ENCODE results near the gene SLC25A47.
"Not testable (repeated sequence)": the region's sequence is repeated elsewhere in the genome, so short reads cannot be mapped to it uniquely, and the experiment has no call there.

The SLC25A47 gene

GRCh38 chr14:100289916-100290606 is 33.1 kb upstream of the SLC25A47 start:
- DNase-seq (ENCODE audit: low read depth) = no peak

DNA sequence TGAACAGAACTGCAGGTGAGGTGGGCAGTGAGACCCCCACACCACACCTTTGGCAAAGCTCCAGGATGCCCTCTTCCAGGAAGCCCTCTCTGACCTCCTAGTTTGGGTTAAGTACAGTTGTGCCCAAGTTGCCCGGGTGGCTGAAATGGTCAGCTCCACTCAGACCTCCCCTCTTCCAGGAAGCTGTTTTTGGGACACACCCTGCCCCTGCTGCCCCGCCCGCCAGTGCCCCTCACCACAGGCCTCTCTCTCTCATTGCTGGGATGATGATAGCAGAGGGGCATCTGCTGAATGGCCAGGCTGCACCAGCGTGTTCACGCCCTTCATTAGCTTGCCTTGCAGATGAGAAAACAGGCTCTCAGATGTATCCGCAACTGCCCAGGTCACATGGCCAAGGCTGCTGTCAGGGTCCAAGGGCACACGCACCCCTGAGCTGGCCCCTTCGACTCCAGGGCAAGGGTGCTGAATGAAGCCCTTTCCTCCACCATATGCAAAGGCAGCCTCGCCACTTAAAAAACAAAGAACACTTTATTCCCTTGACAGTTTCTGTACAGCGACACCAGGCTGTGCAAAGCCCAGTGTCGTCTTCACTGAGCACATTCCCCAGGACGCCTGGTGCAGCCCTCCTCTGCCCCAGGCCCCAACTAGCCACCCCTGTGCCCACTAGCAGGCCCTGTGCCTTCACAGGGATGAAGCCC is 32.4 kb upstream of the SLC25A47 start:
- no peak for DNase-seq (ENCODE audit: low read depth)

DNA sequence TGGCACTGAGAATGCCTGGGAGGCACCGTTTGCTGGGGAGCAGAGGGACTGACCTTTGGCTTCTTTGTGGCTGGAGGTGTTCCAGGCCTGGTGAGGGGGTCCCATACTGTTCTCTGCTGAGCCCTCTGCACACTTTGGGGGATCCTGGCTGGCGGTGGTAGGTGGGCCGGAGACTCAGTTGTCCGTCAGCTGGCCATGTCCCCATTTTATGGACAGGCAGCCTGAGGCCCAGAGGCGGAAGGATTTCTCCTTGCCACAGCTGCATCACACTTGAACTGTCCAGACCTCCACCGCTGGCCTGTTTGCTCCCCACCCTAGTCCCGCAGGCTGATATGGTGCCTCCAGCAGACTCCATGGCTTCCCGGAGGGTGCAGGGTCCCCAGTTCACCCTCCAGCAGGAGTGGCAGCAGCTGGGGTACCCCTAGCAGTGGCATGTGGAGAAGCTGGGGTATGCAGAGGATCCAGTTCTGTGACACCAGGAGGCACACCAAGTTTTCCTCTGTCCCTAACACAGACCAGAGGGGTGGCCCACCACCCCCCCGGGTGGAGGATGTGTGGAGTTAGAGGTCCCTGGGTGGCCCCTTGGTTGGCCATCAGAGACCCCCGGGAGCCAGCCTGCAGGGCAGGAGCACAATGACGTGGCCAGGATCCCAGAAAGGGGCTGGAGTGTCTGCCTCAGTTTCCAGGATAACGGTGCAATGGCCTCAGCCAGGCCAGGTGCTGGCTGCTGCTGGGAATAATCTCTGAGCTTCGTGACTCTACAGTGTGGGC is 31.6 kb upstream of the SLC25A47 start:
- no peak for DNase-seq (ENCODE audit: low read depth)

GRCh38 chr14:100292301-100292775 is 30.8 kb upstream of the SLC25A47 start:
- no peak for DNase-seq (ENCODE audit: low read depth)

DNA sequence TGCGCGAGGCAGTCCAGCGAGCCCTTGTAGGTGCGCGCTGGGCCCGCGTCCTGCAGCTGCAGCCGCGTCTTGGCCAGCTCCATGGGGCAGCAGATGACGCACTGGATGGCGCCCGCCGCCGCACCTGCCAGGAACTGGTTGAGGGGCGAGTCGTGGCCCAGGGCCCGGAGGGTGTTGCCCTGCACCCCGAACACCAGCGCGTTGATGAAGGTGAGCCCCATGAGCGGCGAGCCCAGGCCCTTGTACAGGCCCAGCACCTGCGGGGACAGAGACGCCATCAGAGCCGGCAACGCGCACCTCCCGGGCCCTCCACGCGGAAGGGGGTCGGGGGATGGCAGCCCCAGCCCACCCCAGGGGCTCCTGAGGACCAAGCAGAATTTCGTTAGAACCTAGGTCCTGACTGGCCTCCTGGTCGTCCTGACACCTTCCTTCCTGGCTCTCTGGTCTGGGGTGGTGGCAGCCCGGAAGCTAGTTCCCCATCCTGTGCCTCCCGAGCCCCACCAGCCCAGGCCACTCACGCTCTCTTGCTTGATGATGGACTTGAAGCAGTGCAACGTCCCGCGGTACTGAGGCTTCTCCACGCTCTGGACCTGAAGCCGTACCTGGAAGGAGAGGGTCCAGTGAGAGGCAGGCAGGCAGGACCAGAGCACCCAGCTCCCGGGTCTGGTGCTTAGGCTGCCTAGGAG is 30.2 kb upstream of the SLC25A47 start:
- DNase-seq (ENCODE audit: low read depth) = no peak

DNA sequence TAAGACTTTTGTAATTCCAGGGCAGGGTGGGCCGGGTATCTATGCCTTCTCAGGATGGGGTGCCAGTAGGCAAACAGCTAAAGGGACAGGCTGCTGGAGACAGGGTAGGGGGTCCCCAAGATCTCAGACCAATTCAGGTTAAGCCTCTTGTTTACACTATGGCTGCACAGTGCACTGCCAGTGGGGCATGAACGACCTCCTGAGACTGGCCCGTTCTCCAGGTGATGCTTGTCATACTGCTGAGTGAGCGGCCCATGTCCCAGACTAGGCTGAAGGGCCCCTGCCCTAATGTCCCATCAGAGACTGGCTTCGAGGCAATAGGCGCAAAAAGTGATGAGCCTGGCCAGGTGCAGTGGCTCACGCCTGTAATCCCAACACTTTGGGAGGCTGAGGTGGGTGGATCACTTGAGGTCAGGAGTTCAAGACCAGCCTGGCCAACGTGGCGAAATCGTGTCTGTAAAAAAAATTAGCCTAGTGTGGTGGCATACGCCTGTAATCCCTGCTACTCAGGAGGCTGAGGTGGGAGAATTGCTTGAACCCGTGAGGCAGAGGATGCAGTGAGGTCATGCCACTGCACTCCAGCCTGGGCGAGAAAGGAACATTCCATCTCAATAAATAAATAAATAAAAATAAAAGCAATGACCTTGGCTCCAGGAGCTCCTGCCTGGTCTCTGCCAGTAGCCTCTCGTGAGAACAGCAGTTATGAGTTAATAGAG is 29.5 kb upstream of the SLC25A47 start:
- no peak for DNase-seq (ENCODE audit: low read depth)

DNA sequence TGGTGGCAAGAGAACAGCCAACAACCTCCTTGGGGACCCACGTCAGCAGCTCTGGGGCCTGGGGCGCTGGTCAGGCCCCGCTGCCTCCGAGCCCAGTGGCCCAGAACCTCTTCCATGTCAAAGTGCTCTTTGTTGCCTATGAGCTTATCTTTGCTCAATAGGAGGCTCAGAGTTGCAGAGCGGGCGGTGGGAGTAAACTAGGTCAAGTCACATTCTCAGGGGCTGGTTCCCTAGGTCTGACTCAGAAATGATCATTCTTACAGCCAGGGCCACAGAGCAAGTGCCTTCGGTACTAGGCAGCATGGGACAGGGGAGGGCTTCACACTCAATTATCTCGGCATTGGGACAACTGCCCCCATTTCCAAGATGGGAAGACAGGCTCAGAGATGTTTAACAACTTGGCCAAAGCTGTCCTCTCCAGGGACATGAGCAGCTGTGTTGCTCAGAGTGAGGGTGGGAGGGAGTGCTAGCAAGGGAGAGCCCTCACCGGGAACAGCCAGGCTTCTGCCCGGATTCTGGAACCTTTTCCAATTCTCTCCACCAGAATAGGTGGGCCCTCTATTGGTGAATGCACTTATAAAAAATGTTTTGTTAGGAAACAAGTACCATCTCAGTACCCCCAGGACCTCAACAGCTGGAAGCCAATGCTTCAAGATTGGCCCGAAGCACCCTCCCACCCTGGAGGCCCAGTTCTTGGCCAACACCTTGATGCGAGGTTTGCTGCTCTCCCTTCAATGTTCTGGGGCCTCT is 28.8 kb upstream of the SLC25A47 start:
- DNase-seq (ENCODE audit: low read depth) = no peak

DNA sequence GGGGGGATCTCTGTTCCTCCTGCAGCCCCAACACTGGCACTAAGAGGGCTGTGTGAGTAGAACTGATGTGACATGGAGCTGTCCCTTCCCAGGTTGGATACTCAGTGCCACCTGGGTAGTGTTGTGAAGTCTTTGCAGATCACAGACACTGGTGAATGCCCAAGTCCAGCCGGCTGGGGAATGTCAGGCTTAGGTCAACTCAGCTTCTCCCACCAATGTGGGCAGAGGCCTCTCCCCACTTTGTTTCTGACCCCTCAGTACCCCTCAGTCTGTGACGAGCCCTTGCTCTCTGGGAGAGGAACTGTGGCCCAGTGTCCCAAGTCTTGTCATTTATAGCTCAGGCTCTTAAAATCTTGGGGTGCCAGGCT is 28.2 kb upstream of the SLC25A47 start:
- DNase-seq (ENCODE audit: low read depth) = no peak

- no peak for DNase-seq (ENCODE audit: low read depth)
Measured at GRCh38 chr14:100295376-100296105, 27.6 kb upstream of the SLC25A47 start.

DNA sequence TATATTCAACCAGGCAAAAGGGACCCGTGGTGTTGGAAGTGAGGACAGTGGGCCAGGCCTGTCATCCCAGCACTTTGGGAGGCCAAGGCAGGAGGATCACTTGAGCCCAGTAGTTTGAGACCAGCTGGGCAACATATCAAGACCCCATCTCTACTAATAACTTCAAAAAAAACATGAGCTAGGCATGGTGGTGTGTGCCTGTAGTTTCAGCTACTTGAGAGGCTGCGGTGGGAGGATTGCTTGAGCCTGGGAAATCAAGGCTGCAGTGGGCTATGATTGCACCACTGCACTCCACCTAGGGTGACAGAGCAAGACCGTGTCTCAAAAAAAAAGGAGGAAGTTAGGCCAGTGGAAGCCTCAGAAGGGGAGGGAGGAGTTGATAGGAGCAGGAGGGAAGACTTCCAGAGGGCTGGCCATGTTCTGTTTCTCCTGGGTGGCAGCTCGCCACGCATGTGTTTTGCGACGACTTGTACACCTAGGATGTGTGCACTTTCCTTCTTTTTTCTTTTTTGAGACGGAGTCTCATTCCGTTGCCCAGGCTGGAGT is 27.0 kb upstream of the SLC25A47 start:
- no peak for DNase-seq (ENCODE audit: low read depth)

- not testable (repeated sequence) for DNase-seq (ENCODE audit: low read depth)
Measured at GRCh38 chr14:100296729-100297128, 26.4 kb upstream of the SLC25A47 start.

DNA sequence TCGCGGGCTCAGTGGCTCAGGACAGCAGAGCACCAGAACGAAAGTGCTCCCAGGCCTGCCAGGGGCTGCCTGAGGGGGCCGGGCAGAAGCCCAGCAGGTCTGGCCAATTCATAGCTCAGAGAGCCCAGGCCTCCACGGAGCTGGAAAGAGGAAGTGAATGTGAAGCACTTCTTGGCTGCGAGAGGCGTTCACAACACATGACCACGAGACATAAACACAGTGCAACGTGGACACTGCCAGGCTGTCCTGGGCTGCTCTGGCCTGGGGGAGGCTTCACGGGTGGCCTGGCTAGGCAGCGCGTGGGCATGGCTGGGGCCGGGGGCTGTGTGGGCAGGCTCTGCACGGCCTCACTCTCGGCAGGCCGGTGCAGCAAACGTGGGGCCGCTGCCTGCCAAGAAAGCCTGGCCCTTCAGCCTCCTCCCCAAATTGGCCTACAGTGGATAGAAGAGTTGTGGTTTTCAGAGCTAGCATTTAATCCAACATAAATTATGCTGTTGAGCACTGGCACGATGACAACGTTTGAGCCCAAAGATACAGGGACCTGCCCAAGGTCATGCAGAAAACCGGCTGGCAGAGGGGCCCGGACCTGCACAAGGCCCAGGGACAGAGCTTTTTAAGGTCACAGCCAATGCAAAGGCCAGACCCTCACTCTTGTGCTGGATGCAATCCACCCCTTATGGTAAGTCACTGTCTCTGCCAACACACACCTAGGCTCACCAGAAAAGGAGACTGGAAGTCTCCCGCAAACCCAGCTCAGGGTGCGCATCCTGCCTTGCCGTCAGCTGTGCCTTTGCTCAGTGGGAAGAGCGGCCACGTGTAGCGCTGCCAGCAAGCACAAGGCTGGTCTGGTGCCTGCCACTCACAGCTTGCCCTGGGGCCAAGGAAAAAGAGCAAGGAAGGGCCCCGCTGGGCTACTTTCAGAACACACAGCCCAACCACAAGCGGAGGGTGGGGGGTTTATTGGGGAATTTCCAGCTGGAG is 25.5 kb upstream of the SLC25A47 start:
- DNase-seq (ENCODE audit: low read depth) = no peak

DNA sequence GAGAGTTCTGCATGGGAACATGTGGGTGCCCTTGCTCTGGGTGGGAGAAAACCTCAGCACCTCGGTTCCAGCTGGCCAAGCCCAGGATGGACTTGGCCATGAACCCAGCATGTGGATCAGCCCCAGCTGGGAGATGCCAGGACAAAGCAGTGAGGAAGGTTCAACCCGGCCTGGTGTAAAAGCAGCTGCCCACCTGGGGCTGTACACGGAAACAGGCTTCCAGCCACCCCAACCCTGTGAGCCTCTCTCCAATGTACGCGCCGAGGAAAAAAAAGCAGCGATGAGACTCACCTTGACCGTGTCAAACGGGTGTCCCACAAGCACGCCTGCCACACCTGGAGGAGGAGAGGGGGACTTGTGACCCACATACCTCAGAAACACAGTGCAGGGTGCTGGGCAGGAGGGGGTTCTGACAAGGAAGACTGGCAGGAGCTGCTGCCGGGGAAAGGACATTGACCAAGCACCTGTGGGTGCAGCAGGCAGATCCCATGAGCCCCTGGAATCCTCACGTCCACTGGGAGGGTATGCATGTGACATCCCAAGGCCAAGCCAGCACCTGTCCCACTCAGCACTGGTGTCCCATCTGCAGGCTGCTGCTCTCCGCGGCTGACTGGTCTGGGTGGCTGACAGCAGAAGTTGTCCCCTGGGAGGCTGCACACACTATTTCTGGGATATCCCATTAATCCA is 24.4 kb upstream of the SLC25A47 start:
- DNase-seq (ENCODE audit: low read depth) = no peak

DNA sequence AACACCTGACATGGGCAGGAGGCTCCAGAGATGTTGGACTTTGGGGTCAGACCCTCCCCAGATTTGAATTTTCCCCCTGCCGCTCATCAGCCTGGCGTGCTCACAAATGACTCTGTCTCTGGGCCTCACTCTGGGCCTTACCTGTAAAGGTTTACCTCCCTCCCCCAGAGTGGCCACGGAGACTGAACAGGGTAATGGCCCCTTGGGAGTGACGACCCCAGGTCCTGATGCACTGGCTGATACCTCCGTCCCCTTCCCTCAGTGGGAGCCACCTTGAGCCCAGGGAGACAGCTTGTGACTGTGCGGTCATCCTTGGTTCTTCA is 23.9 kb upstream of the SLC25A47 start:
- no peak for DNase-seq (ENCODE audit: low read depth)

DNA sequence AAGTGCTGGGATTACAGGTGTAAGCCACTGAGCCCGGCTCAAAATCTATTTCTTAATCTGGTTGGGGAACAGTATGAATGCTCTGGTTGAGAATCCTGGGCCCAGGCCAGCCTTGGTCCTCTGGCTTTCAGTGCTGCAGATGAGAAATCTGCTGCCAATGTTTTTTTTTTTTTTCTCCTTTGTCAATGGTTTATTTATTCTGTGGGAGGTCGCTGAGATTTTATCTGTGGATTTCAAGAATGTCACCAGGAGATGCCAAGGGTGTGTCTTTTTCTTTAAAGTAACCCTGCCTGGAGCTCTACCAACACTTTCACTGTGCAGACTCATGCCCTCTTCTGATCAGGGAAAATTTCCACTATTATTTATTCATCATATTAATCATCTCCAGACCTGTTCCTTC is 20.5 kb upstream of the SLC25A47 start:
- no peak for DNase-seq (ENCODE audit: low read depth)

GRCh38 chr14:100303179-100303578 is 20.0 kb upstream of the SLC25A47 start:
- no peak for DNase-seq (ENCODE audit: low read depth)

GRCh38 chr14:100303925-100304324 is 19.2 kb upstream of the SLC25A47 start:
- DNase-seq (ENCODE audit: low read depth) = no peak

DNA sequence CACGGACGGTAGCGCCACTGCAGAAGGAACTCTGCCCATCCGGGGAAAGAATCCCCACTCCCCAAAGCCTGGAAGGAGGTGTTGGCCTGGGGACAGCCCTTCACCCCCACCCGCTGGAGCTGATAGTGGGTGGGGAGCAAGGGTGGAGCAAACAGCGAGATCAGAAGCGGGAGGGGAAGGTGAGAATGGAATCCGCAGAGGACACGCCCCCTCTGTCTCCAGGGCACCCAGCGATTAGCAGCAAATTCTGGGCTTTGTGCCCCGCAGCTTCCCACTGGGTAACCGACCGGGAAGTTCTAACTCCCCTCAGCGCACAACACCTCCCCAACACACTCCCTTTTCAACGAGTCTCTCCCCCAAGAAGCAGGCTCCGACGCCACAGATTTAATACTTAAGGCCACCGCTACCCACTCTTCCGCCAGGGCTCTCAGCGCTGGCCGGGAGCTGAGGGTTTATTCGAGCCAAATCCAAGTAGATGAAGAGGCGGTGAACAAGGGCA is 18.3 kb upstream of the SLC25A47 start:
- DNase-seq (ENCODE audit: low read depth) = no peak

Data from HS-5 (cell line).